D721Med (cell line): Measurements from ENCODE around the gene GRM7.

ENCODE experiments used
- DNase-seq: peaks from one replicate; pipeline ENCODE4 v3.0.0; 2011; ENCODE audit warnings: low spot score; ENCODE audit not compliant: insufficient read length
- FAIRE-seq: peaks from 2 replicates; lab custom pipeline; 2011; peaks lifted over from hg19 to GRCh38; lab: Jason Lieb, UNC
- CTCF ChIP-seq: IDR thresholded peaks from 2 replicates; pipeline ENCODE4 v1.5.1; 2012; ENCODE audit warnings: mild to moderate bottlenecking, control low read depth; ENCODE audit not compliant: insufficient read depth; ENCODE audit errors: missing control alignments

Gene GRM7

DNA sequence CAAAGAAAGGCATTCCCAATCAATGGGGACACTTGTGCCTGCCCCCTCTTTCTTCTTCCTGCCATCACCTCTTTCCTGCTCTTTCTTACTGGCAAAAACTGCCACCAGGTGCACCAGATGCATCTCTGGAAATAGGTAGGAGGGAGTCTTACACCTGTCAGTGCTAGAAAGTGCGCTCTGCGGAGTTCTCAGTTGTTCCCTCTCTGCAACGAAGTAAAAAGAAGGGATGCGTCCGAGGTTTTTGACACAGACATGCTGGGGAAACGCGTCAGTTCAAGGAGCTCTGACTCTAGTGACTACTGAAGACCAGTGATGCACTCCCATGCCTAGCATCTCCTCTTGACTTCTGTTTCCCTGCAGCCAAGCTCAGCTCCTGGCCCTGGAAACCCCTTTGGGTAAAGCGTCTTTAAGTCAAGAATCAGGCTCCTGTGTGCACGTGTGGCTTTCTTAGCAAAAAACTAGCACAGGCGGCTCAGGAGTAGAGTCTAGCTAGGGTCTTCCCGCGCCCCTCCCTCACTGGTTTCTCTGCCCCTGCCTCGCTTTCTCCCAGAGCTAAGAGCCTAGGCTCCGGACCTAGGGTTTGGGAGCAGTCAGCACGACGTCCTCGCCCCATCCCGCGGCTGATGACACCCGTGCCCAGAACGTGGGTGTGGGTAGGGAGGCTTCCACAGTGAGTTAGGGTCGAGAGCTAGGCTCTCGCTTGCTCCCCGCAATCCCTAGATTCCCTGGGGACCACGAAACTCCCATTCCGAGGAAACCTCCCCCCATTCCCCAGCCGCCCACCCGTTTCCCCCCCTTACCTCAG is 564 bp upstream of the GRM7 start:
- FAIRE-seq (no peak), DNase-seq (no peak)
- TF ChIP-seq CTCF: no peak

- no peak for TF ChIP-seq CTCF
- FAIRE-seq (no peak), DNase-seq (no peak)
Measured at GRCh38 chr3:6861625-6862000, 698 bp downstream of the GRM7 start.

DNA sequence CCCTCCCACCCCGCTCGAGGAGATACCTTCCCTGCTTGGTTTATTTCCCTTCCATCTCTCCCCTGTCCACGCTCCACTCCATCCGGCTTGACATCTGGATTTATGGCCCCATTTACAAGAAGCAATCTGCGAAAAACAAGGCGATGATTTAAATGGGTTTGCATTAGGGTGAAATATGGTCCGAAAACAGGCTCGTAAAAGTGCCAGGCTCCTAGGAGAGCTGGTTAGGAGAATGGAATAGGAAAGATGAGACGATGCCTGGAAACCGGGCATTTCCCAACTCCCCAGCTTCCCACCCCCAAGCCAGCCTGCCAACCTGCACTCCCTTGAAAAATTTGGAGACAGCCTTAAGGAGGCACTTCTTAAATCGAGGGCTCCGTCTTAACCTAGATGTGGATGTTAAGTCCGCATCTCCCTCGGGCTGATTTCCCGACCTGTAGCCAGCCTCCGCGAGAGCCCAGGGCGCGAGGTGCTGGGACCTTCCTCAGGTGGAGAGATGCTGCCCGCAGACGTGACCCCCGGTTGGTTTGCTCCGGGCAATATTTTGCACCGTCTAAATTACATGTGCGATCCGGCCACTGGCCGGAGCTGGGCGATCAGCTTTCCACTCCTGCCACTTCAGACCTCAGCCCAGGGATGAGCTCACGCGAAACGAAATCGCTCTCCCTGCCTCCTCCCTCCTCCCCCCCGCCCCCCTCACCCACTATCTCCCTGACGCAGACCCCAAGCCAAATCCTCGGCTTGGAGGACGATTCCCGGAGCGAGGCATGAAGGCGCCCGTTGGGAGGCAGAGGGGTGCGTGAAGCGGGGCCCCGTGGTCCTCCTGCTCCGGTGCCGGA is 1.3 kb downstream of the GRM7 start:
- no peak for TF ChIP-seq CTCF
- FAIRE-seq (no peak), DNase-seq (peak; percentile 25)

- TF ChIP-seq CTCF: no peak
- FAIRE-seq: no peak
Measured at GRCh38 chr3:6862880-6863195, 1.9 kb downstream of the GRM7 start.

GRCh38 chr3:6867269-6867668 is 6.4 kb downstream of the GRM7 start:
- FAIRE-seq (no peak), DNase-seq (no peak)
- no peak for TF ChIP-seq CTCF

More at GRCh38 chr3:6862880-6863195, 1.9 kb downstream of the GRM7 start:
- no peak for DNase-seq

DNA sequence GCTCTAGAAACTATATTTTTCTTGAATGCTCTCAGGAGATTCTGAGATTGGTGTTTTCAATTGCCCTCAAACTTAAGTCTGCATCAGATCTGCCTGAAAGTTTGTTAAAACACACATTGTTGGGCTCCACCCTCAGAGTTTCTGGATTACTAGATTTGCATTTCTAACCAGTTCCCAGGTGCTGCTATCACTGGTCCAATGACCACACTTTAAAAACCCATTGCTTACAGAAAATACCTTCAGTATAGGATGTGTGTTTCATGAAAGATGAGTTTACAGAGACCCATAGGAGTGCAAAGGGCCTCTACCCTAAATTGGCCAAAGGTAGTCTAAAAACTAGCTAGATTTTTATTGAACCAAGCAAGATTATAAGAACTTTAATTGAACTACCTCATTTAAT is 17.8 kb downstream of the GRM7 start:
- DNase-seq: no peak
- no peak for FAIRE-seq
- TF ChIP-seq CTCF: no peak

GRCh38 chr3:6912240-6912639 is 51.3 kb downstream of the GRM7 start:
- TF ChIP-seq CTCF: no peak
- no peak for DNase-seq
- no peak for FAIRE-seq
